ENCODE data around the gene TTC39C. TPM values are rescaled to one million over a fixed set of nuclear protein-coding genes. Genes with fewer than 3 reads are reported as not detected.

TTC39C gene
- total RNA-seq, 1 donor from 2014 or later: 23.5 TPM

DNA sequence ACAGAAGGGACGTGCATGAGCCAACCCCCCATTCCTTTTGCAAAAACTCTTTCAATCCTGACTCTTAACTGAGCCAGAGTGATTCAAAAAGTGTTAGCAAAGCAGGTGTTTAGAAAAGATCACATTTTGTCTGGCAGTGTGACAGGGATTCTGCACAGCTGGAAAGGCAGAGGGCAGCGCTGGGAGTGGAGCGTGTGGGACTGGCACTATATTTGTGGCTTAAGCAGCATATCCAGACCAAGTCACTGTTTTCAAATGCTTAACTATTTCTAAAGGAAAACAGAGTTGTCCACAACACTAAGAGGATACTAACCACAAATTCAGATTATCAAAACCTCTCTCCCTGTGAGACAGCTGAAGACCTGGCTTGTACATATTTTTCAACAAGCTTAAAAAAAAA is 143.3 kb downstream of the TTC39C start:
- Mint-ChIP-seq H3K27ac (ENCODE audit: unreplicated experiment) (no peak overlapping the region), H3K36me3 (ENCODE audit: low read depth) (peaks cover 29% of the 10 kb centered on the region), H3K4me1 (no peaks in the 10 kb centered on the region), H3K4me3 (no peak overlapping the region), H3K9me3 (no peaks in the 10 kb centered on the region), H3K27me3 (ENCODE audit: low read depth) (no peaks in the 10 kb centered on the region)
- TF ChIP-seq, protein P1, sequence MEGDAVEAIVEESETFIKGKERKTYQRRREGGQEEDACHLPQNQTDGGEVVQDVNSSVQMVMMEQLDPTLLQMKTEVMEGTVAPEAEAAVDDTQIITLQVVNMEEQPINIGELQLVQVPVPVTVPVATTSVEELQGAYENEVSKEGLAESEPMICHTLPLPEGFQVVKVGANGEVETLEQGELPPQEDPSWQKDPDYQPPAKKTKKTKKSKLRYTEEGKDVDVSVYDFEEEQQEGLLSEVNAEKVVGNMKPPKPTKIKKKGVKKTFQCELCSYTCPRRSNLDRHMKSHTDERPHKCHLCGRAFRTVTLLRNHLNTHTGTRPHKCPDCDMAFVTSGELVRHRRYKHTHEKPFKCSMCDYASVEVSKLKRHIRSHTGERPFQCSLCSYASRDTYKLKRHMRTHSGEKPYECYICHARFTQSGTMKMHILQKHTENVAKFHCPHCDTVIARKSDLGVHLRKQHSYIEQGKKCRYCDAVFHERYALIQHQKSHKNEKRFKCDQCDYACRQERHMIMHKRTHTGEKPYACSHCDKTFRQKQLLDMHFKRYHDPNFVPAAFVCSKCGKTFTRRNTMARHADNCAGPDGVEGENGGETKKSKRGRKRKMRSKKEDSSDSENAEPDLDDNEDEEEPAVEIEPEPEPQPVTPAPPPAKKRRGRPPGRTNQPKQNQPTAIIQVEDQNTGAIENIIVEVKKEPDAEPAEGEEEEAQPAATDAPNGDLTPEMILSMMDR (conservative IDR thresholded peaks at IDR 0.05): no peak
- DNase-seq (ENCODE audit: low read depth, low spot score): no peak

DNA sequence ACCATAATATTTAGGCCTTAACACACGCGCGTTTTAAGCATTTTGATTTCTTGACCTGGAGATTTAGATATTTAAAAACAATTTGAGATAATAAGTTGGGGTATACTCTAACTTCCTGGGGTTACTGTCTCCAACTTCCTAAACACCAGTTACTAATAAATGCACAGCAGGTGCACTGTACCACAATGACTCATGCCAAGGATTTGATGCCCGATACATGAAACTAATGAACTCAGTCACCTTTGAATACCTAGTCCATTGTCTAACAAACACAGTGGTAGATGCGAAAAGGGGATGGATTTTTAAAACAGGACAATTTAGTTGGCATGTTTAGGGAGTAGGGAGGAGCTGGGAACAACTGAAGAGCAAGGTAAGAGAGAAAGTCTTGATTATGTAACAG is 145.5 kb downstream of the TTC39C start:
- Mint-ChIP-seq H3K4me1 (no peaks in the 10 kb centered on the region), H3K4me3 (no peak overlapping the region), H3K36me3 (ENCODE audit: low read depth) (peaks cover 32% of the 10 kb centered on the region), H3K27me3 (ENCODE audit: low read depth) (no peaks in the 10 kb centered on the region), H3K9me3 (no peaks in the 10 kb centered on the region), H3K27ac (ENCODE audit: unreplicated experiment) (no peak overlapping the region)
- DNase-seq (ENCODE audit: low read depth, low spot score): no peak
- TF ChIP-seq, protein P1 (conservative IDR thresholded peaks at IDR 0.05): no peak

DNA sequence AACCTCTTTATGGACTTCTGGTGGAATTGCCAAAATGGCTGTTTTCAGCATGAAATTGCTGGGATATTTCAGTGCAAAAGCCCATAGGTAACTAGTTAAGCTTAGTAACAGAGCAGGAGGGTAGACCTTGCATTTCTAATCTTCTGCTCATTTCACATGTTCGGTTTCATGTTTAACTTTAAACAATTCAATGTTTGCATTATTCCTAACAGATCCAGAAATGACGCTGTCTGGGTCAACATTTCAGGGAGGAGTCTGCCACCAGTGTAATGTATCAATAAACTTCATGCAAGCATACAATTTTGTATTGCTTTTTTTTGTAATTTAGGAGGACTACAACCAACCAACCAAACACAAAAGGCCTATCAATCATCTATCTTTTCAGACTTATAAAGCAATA is 146.8 kb downstream of the TTC39C start:
- Mint-ChIP-seq H3K4me1 (no peaks in the 10 kb centered on the region), H3K27ac (ENCODE audit: unreplicated experiment) (no peak overlapping the region), H3K27me3 (ENCODE audit: low read depth) (no peaks in the 10 kb centered on the region), H3K36me3 (ENCODE audit: low read depth) (peaks cover 33% of the 10 kb centered on the region), H3K9me3 (no peaks in the 10 kb centered on the region), H3K4me3 (no peak overlapping the region)
- no peak for DNase-seq (ENCODE audit: low read depth, low spot score)
- TF ChIP-seq, protein P1 (conservative IDR thresholded peaks at IDR 0.05): no peak

DNA sequence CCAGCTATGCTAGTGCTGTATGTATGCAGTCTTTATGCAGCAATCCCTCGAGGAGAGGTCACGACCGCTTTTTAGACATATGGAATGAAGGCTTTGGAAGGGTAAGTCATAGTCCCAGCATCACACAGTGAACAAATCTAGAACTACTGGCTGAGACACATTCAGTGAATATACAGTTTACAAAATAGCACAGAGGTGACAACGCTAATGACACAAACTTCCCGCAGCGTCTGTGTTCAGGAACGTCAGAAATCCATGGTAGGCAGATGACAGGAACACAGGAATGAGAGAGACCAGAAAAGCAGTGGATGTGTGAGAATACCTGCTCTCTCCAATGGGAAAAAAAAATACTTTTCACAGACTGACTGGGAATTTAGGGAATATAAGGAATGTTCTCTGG is 153.9 kb downstream of the TTC39C start:
- TF ChIP-seq, protein P1 (conservative IDR thresholded peaks at IDR 0.05): no peak
- Mint-ChIP-seq H3K4me1 (no peaks in the 10 kb centered on the region), H3K27me3 (ENCODE audit: low read depth) (no peaks in the 10 kb centered on the region)

DNA sequence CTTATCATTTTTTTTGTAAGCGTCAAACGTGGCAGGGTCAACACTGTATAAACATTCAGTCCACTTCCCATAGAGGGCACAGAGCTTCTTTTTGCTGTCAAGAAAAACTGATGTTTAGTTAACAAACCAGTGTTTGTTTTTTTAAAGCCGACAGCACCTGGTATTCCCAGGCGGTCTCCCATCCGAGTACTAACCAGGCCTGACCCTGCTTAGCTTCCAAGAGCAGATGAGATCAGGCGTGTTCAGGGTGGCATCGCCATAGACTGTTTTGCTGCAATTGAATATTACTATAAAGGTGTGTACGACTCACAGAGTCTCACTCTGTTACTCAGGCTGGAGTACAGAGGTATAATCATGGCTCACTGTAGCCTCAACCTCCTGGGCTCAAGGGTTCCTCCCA is 155.8 kb downstream of the TTC39C start:
- H3K27me3 Mint-ChIP-seq (ENCODE audit: low read depth): no peaks in the 10 kb centered on the region
- H3K9me3 Mint-ChIP-seq: no peaks in the 10 kb centered on the region
- TF ChIP-seq, protein P1 (conservative IDR thresholded peaks at IDR 0.05): no peak
- H3K36me3 Mint-ChIP-seq (ENCODE audit: low read depth): peaks cover 20% of the 10 kb centered on the region
- no peaks in the 10 kb centered on the region for H3K4me1 Mint-ChIP-seq
- no peak overlapping the region for H3K4me3 Mint-ChIP-seq
- no peak overlapping the region for H3K27ac Mint-ChIP-seq (ENCODE audit: unreplicated experiment)
- DNase-seq (ENCODE audit: low read depth, low spot score): no peak

More for the DNA sequence above, 153.9 kb downstream of the TTC39C start:
- Mint-ChIP-seq H3K27ac (ENCODE audit: unreplicated experiment) (peak overlapping the region; percentile 13), H3K4me3 (no peak overlapping the region), H3K36me3 (ENCODE audit: low read depth) (peaks cover 28% of the 10 kb centered on the region), H3K9me3 (no peaks in the 10 kb centered on the region)
- DNase-seq (ENCODE audit: low read depth, low spot score): no peak

DNA sequence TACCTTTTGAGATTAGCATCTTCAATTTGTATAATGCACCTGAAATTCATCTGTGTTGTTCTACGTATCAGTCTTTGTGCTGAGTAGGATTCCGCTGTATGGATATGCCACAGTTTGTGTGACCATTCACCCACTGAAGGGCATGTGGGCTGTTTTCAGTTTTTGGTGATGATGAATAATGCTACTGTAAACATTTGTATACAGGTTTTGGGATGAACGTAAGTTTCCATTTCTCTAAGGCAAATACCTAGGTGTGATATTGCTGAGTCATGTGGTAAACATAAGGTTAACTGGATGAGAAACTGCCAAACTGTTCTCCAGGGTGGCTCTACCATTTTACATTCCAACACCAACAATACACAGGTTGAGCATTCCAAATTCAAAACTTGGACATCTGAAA is 159.4 kb downstream of the TTC39C start:
- H3K4me1 Mint-ChIP-seq: peaks cover 4% of the 10 kb centered on the region

More for the DNA sequence above, 159.4 kb downstream of the TTC39C start:
- Mint-ChIP-seq H3K4me3 (no peak overlapping the region), H3K36me3 (ENCODE audit: low read depth) (peaks cover 22% of the 10 kb centered on the region), H3K27ac (ENCODE audit: unreplicated experiment) (no peak overlapping the region), H3K27me3 (ENCODE audit: low read depth) (no peaks in the 10 kb centered on the region), H3K9me3 (no peaks in the 10 kb centered on the region)
- TF ChIP-seq, protein P1 (conservative IDR thresholded peaks at IDR 0.05): no peak
- no peak for DNase-seq (ENCODE audit: low read depth, low spot score)

All from neural crest cell (in vitro differentiated cells).